ENCODE data around the gene AGBL1.
"Not testable (repeated sequence)": the region's sequence is repeated elsewhere in the genome, so short reads cannot be mapped to it uniquely, and the experiment has no call there.

AGBL1 gene

GRCh38 chr15:86439614-86440013 lies 359.9 kb downstream of the AGBL1 start:
- Histone ChIP-seq H2AFZ (ENCODE audit: low read depth) (no peak overlapping the region), H3K27me3 (ENCODE audit: insufficient read depth, low read depth) (no peaks in the 10 kb centered on the region), H3K4me3 (IDR thresholded peaks at IDR 0.05; ENCODE audit: insufficient read depth, low read depth, low read length) (no peak overlapping the region), H3K4me1 (ENCODE audit: low read depth, poor library complexity, severe bottlenecking) (no peaks in the 10 kb centered on the region), H3K36me3 (ENCODE audit: insufficient read depth) (no peaks in the 10 kb centered on the region), H3K79me2 (ENCODE audit: insufficient read depth, low read depth) (no peaks in the 10 kb centered on the region), H3K27ac (no peak overlapping the region), H4K20me1 (ENCODE audit: insufficient read depth) (no peaks in the 10 kb centered on the region), H3K9ac (no peak overlapping the region), H3K4me2 (no peak overlapping the region)
- TF ChIP-seq, protein P1, sequence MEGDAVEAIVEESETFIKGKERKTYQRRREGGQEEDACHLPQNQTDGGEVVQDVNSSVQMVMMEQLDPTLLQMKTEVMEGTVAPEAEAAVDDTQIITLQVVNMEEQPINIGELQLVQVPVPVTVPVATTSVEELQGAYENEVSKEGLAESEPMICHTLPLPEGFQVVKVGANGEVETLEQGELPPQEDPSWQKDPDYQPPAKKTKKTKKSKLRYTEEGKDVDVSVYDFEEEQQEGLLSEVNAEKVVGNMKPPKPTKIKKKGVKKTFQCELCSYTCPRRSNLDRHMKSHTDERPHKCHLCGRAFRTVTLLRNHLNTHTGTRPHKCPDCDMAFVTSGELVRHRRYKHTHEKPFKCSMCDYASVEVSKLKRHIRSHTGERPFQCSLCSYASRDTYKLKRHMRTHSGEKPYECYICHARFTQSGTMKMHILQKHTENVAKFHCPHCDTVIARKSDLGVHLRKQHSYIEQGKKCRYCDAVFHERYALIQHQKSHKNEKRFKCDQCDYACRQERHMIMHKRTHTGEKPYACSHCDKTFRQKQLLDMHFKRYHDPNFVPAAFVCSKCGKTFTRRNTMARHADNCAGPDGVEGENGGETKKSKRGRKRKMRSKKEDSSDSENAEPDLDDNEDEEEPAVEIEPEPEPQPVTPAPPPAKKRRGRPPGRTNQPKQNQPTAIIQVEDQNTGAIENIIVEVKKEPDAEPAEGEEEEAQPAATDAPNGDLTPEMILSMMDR (conservative IDR thresholded peaks at IDR 0.05; ENCODE audit: low read depth, low read length), result no peak

GRCh38 chr15:86444527-86444926 lies 364.9 kb downstream of the AGBL1 start:
- H3K4me2 ChIP-seq, result no peak overlapping the region
- no peaks in the 10 kb centered on the region for H4K20me1 ChIP-seq (ENCODE audit: insufficient read depth)
- H3K36me3 ChIP-seq (ENCODE audit: insufficient read depth), result no peaks in the 10 kb centered on the region
- H3K79me2 ChIP-seq (ENCODE audit: insufficient read depth, low read depth), result no peaks in the 10 kb centered on the region
- H3K4me1 ChIP-seq (ENCODE audit: low read depth, poor library complexity, severe bottlenecking), result no peaks in the 10 kb centered on the region
- TF ChIP-seq, protein P1 (conservative IDR thresholded peaks at IDR 0.05; ENCODE audit: low read depth, low read length), result no peak
- H3K9ac ChIP-seq, result no peak overlapping the region
- H3K4me3 ChIP-seq (IDR thresholded peaks at IDR 0.05; ENCODE audit: insufficient read depth, low read depth, low read length), result no peak overlapping the region
- H2AFZ ChIP-seq (ENCODE audit: low read depth), result no peak overlapping the region
- no peak overlapping the region for H3K27ac ChIP-seq
- no peaks in the 10 kb centered on the region for H3K27me3 ChIP-seq (ENCODE audit: insufficient read depth, low read depth)

DNA sequence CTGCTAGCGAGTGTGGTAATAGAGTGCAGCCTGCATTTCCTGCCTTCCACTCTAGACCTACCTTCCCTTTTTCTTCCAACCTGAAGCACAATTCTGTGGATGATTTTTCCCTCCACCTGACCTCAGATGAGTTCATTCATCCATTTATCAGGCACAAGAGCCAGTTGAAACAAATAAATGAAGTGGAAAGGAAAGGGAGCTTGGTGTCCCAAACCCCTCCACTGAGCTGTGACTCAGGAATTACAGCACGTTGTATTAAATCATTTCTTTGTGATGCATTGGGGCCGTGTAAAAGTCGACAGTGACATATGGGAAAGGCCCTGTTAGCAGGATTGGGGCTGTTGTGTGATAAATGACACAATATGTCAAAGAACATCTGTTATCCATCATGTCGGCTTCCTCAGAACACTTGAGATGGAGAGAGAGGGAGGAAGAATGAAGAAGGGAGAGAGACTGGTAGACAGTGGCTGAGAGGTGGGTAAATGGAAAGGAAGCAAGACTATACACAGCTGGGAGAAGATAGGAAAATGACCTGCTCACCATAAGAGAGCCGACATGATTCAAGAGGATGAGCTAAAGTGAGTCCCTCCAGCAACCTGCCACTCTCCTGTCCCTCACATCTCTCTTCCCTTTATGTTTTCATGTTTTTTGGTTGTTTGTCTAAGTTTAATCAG lies 366.0 kb downstream of the AGBL1 start:
- Histone ChIP-seq H2AFZ (ENCODE audit: low read depth) (no peak overlapping the region), H3K4me1 (ENCODE audit: low read depth, poor library complexity, severe bottlenecking) (no peaks in the 10 kb centered on the region)
- TF ChIP-seq, protein P1 (conservative IDR thresholded peaks at IDR 0.05; ENCODE audit: low read depth, low read length), result no peak

DNA sequence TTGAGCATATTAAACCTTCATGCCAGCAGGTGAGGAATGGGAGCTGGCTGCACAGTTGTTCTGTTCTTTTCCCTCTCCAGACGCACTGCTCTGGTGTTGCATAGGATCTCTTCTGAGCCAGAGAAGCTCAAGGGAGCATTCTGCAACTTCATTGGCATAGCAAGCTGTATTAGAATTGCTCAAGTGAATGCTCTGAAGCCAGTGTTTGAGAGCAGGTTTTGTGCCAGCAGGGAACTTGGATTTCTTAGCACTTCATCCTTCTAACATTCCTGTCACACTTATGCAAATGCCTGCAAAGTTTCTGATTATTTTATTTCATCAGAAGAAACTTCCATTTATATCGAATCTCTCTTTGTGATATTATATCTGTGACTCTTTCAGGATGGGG lies 366.6 kb downstream of the AGBL1 start:
- no peak overlapping the region for H2AFZ ChIP-seq (ENCODE audit: low read depth)
- no peaks in the 10 kb centered on the region for H3K36me3 ChIP-seq (ENCODE audit: insufficient read depth)
- H3K27me3 ChIP-seq (ENCODE audit: insufficient read depth, low read depth), result no peaks in the 10 kb centered on the region
- H3K9ac ChIP-seq, result no peak overlapping the region
- no peaks in the 10 kb centered on the region for H3K4me1 ChIP-seq (ENCODE audit: low read depth, poor library complexity, severe bottlenecking)
- no peaks in the 10 kb centered on the region for H3K79me2 ChIP-seq (ENCODE audit: insufficient read depth, low read depth)
- H4K20me1 ChIP-seq (ENCODE audit: insufficient read depth), result no peaks in the 10 kb centered on the region
- TF ChIP-seq, protein P1 (conservative IDR thresholded peaks at IDR 0.05; ENCODE audit: low read depth, low read length), result no peak
- H3K4me3 ChIP-seq (IDR thresholded peaks at IDR 0.05; ENCODE audit: insufficient read depth, low read depth, low read length), result no peak overlapping the region
- H3K4me2 ChIP-seq, result no peak overlapping the region
- H3K27ac ChIP-seq, result no peak overlapping the region

More for the DNA sequence above, 366.0 kb downstream of the AGBL1 start:
- no peaks in the 10 kb centered on the region for H3K79me2 ChIP-seq (ENCODE audit: insufficient read depth, low read depth)
- no peak overlapping the region for H3K9ac ChIP-seq
- H4K20me1 ChIP-seq (ENCODE audit: insufficient read depth), result no peaks in the 10 kb centered on the region
- H3K36me3 ChIP-seq (ENCODE audit: insufficient read depth), result no peaks in the 10 kb centered on the region
- no peak overlapping the region for H3K4me3 ChIP-seq (IDR thresholded peaks at IDR 0.05; ENCODE audit: insufficient read depth, low read depth, low read length)
- H3K27me3 ChIP-seq (ENCODE audit: insufficient read depth, low read depth), result no peaks in the 10 kb centered on the region
- no peak overlapping the region for H3K27ac ChIP-seq
- no peak overlapping the region for H3K4me2 ChIP-seq

GRCh38 chr15:86465470-86466039 lies 385.9 kb downstream of the AGBL1 start:
- not testable (repeated sequence) for H2AFZ ChIP-seq (ENCODE audit: low read depth); H3K4me2 ChIP-seq; H3K27ac ChIP-seq; H3K9ac ChIP-seq; H3K79me2 ChIP-seq (ENCODE audit: insufficient read depth, low read depth); H4K20me1 ChIP-seq (ENCODE audit: insufficient read depth); H3K27me3 ChIP-seq (ENCODE audit: insufficient read depth, low read depth); H3K4me1 ChIP-seq (ENCODE audit: low read depth, poor library complexity, severe bottlenecking); H3K4me3 ChIP-seq (IDR thresholded peaks at IDR 0.05; ENCODE audit: insufficient read depth, low read depth, low read length); H3K36me3 ChIP-seq (ENCODE audit: insufficient read depth)
